ENCODE data around the gene UVRAG.

DNA sequence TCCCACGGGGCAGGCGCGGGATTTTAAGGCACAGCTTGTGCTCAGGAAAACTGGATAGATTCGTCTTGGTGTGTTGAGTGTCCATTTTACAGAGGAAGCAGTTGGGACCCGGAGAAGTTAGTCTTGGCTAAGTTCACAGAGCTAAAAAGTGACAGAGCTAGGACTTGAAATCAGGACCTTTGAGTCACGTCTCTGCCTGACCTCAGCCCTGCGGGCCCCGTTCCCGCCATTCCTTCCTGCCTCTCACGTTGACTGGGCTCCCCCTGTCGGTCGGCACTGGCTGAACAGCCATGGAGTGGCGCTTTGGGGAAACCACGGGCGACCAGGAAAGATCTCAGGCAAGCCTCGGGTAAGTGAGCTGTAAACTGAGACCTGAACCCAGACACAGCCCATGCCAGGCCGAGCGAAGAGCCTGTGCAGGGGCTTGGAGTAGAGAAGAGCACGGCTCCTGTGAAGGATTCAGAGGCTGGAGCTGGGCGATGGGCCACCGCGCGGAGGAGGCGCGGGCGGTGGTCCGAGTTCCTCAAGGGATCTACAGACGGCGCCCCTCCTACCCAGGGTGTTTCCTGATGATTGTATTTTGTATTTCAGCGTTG is 337.2 kb downstream of the UVRAG start:
- TF ChIP-seq TCF7L2 (IDR thresholded peaks at IDR 0.05; ENCODE audit: low read depth, low read length): no peak
- TF ChIP-seq CTCF (IDR thresholded peaks at IDR 0.05): peak; percentile 99
- TF ChIP-seq SIN3A (IDR thresholded peaks at IDR 0.05; ENCODE audit: borderline replicate concordance, insufficient read depth, low read depth, low read length): no peak
- TF ChIP-seq POLR2AphosphoS5 (IDR thresholded peaks at IDR 0.05; ENCODE audit: low read depth, low read length): no peak

Data from Panc1 (cell line).